Naive thymus-derived CD4-positive, alpha-beta T cell (primary cell): Measurements from ENCODE around the gene FER. TPM values are rescaled to one million over a fixed set of nuclear protein-coding genes. Genes with fewer than 3 reads are reported as not detected.
"Not testable (repeated sequence)": the region's sequence is repeated elsewhere in the genome, so short reads cannot be mapped to it uniquely, and the experiment has no call there.

Experiments used
- ATAC-seq: fragments of 150-1000 bp; cut with Tn5 transposase; 2 replicates; pipeline ENCODE4 v1.10.0; 2021; ENCODE audit warnings: mild to moderate bottlenecking, moderate library complexity
- CTCF ChIA-PET: fragments of 350-600 bp; sonication (Branson Sonifier 250); formaldehyde crosslinking; loops from one replicate; lab custom pipeline; 2021; ENCODE audit warnings: antibody characterized with exemption; lab: Charles Lee
- POLR2A ChIA-PET: fragments of 350-600 bp; sonication (Branson Sonifier 250); formaldehyde crosslinking; loops from one replicate; lab custom pipeline; 2021; ENCODE audit warnings: antibody characterized with exemption, inconsistent platforms; lab: Charles Lee
- DNase-seq, 9 donors: peaks; one replicate each; pipeline versions ENCODE4 v3.0.0 to v3.0.0-alpha.2; 2020 to 2022; ENCODE audit warnings: mixed read lengths in 1 of 9
- H3K27ac ChIP-seq: one replicate; pipeline ENCODE4 v1.7.0; 2013; ENCODE audit warnings: mild to moderate bottlenecking, low read depth, low read length, moderate library complexity
- H3K27me3 ChIP-seq, 2 donors: one replicate each; pipeline ENCODE4 v1.7.0; 2013; ENCODE audit warnings: low read length in 2 of 2, mild to moderate bottlenecking in 2 of 2, moderate library complexity in 2 of 2; ENCODE audit not compliant: control insufficient read depth in 2 of 2, insufficient read depth in 2 of 2
- H3K36me3 ChIP-seq, 3 experiments: 1 replicate in 2 of 3; 2 replicates in 1 of 3; pipeline ENCODE4 v1.7.0; 2013; ENCODE audit warnings: low read length in 3 of 3, mild to moderate bottlenecking in 3 of 3, moderate library complexity in 1 of 3; ENCODE audit not compliant: insufficient read depth in 3 of 3, control insufficient read depth in 2 of 3
- H3K4me1 ChIP-seq, 2 donors: one replicate each; pipeline ENCODE4 v1.7.0; 2013; ENCODE audit warnings: low read length in 2 of 2, mild to moderate bottlenecking in 2 of 2, moderate library complexity in 1 of 2; ENCODE audit not compliant: control insufficient read depth in 2 of 2, insufficient read depth in 2 of 2
- H3K4me3 ChIP-seq: 2 replicates; pipeline ENCODE4 v1.7.0; 2013; ENCODE audit warnings: mild to moderate bottlenecking, low read length
- H3K9me3 ChIP-seq, 3 experiments: 1 replicate in 2 of 3; 2 replicates in 1 of 3; pipeline ENCODE4 v1.7.0; 2013; ENCODE audit warnings: low read length in 3 of 3; ENCODE audit not compliant: control insufficient read depth in 2 of 3
- H3K27ac Mint-ChIP-seq, 9 donors: one replicate each; pipeline ENCODE4 v1.8.0; 2020 to 2022; ENCODE audit warnings: mixed read lengths in 9 of 9, mild to moderate bottlenecking in 8 of 9, moderate library complexity in 5 of 9, inconsistent platforms in 2 of 9
- H3K27me3 Mint-ChIP-seq, 5 donors: one replicate each; pipeline ENCODE4 v1.8.0; 2021 to 2022; ENCODE audit warnings: mixed read lengths in 5 of 5, mild to moderate bottlenecking in 1 of 5
- H3K36me3 Mint-ChIP-seq, 5 donors: one replicate each; pipeline ENCODE4 v1.8.0; 2020 to 2022; ENCODE audit warnings: mixed read lengths in 5 of 5, mild to moderate bottlenecking in 3 of 5, inconsistent platforms in 1 of 5
- H3K4me1 Mint-ChIP-seq, 7 donors: one replicate each; pipeline ENCODE4 v1.8.0; 2020 to 2022; ENCODE audit warnings: mixed read lengths in 7 of 7, mild to moderate bottlenecking in 3 of 7, inconsistent platforms in 1 of 7
- H3K4me3 Mint-ChIP-seq, 10 donors: one replicate each; pipeline ENCODE4 v1.8.0; 2020 to 2022; ENCODE audit warnings: mild to moderate bottlenecking in 10 of 10, mixed read lengths in 10 of 10, moderate library complexity in 6 of 10, inconsistent platforms in 2 of 10
- H3K9me3 Mint-ChIP-seq, 11 donors: one replicate each; pipeline ENCODE4 v1.8.0; 2020 to 2022; ENCODE audit warnings: mixed read lengths in 11 of 11, mild to moderate bottlenecking in 4 of 11, inconsistent platforms in 1 of 11, moderate library complexity in 1 of 11
- intact Hi-C, 2 donors: fragments of 100-400 bp; cut with micrococcal nuclease; formaldehyde crosslinking; loops; one replicate each; pipeline ENCODE4 v1.15.1; 2023
- polyA plus RNA-seq, 2 donors: library from polyadenylated mRNA; unstranded; fragments of 300-500 nt; fragmentation: Illumina TruSeq; gene quantifications; one replicate each; pipeline ENCODE4 v1.2.3, GENCODE V29; 2021
- total RNA-seq, 6 experiments: library from RNA in 5 of 6; stranded (reverse) in 5 of 6; gene quantifications; 1 replicate in 5 of 6; 2 replicates in 1 of 6; pipeline ENCODE4 v1.2.3 and lab custom pipeline; 2021 to 2026

FER gene
- total and polyA plus RNA-seq, 7 experiments from 2014 or later: 2.7 to 17.6 (median 13.8) TPM

- ATAC-seq (no peak), DNase-seq (no peak)
- Histone ChIP-seq H3K36me3 (peaks cover 0 to 3% (median 0%) of the 10 kb centered on the region in 3 experiments), H3K4me1 (no peaks in the 10 kb centered on the region), H3K9me3 (no peaks in the 10 kb centered on the region), H3K27me3 (peaks cover 0 to under 1% of the 10 kb centered on the region in 2 donors), H3K27ac (no peak overlapping the region), H3K4me3 (no peak overlapping the region)
- H3K9me3 Mint-ChIP-seq: peaks cover 0 to 5% (median 0%) of the 10 kb centered on the region in 11 donors
- no peak overlapping the region for H3K4me3 Mint-ChIP-seq
- ChIA-PET POLR2A (no interaction called here), CTCF (no interaction called here)
- no peak overlapping the region for H3K27ac Mint-ChIP-seq
- peaks cover 0 to 27% (median 12%) of the 10 kb centered on the region in 5 donors for H3K36me3 Mint-ChIP-seq
- no peaks in the 10 kb centered on the region for H3K27me3 Mint-ChIP-seq
- H3K4me1 Mint-ChIP-seq: peaks cover 0 to 7% (median 0%) of the 10 kb centered on the region in 7 donors
- intact Hi-C loops: no loop called here
These were observed 258.4 kb downstream of the FER start for GRCh38 chr5:109006129-109006528.

DNA sequence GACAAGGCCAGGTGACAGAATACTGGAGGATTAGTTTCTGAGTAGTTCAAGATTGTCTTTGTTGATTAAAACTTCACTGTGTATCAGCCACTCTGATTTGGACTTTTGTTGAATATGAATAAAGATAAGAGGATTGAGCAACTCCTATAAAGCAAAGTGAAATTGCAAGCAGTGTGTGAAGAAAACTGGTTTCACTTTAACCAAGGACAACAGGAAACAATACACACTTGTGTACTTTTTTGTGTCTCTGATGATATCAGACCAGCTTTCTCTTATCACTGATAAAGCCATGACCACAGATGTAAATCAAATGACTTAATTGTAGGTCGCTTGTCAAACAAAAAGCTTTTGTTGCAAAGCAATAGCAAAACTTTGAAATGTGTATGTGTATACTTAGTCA is 268.6 kb downstream of the FER start:
- peaks cover 0 to under 1% of the 10 kb centered on the region in 2 donors for H3K27me3 ChIP-seq
- no peak overlapping the region for H3K27ac ChIP-seq
- peaks cover 0 to 9% (median 7%) of the 10 kb centered on the region in 5 donors for H3K36me3 Mint-ChIP-seq
- no peaks in the 10 kb centered on the region for H3K27me3 Mint-ChIP-seq
- ATAC-seq: peak; percentile 37
- peaks cover 0 to 3% (median 0%) of the 10 kb centered on the region in 11 donors for H3K9me3 Mint-ChIP-seq
- no peak for DNase-seq
- no peaks in the 10 kb centered on the region for H3K36me3 ChIP-seq
- peaks cover 0 to 3% (median 0%) of the 10 kb centered on the region in 7 donors for H3K4me1 Mint-ChIP-seq
- H3K9me3 ChIP-seq: no peaks in the 10 kb centered on the region
- ChIA-PET POLR2A (no interaction called here), CTCF (no interaction called here)
- no peak overlapping the region for H3K4me3 ChIP-seq
- no peak overlapping the region for H3K4me3 Mint-ChIP-seq
- intact Hi-C loops: no loop called here
- H3K27ac Mint-ChIP-seq: no peak overlapping the region
- no peaks in the 10 kb centered on the region for H3K4me1 ChIP-seq

DNA sequence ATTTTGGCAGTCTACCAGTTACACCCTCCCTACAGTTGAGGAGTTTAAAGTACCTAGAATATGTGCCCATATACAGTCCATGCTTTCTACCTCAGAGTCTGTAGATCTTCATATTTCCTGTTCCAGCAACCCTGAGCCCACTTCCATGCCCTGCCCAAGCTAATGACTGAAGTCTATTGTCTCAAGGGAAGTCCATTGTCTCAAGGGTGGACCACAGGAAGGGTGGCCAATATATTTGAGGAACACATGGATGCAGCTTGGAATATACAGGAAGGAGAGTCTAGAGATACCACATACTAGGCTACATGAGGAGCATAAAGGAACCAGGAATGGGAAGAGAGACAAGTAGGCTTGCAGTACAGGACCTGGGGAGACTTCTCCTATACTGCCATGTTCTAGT is 274.4 kb downstream of the FER start:
- Histone ChIP-seq H3K27me3 (no peaks in the 10 kb centered on the region), H3K4me3 (no peak overlapping the region), H3K36me3 (no peaks in the 10 kb centered on the region), H3K27ac (no peak overlapping the region), H3K9me3 (no peaks in the 10 kb centered on the region), H3K4me1 (no peaks in the 10 kb centered on the region)
- ATAC-seq (no peak), DNase-seq (no peak)
- CTCF ChIA-PET: no interaction called here
- no peaks in the 10 kb centered on the region for H3K27me3 Mint-ChIP-seq
- peaks cover 0 to 21% (median 14%) of the 10 kb centered on the region in 5 donors for H3K36me3 Mint-ChIP-seq
- POLR2A ChIA-PET: no interaction called here
- no peaks in the 10 kb centered on the region for H3K4me1 Mint-ChIP-seq
- H3K27ac Mint-ChIP-seq: no peak overlapping the region
- peaks cover 0 to 10% (median 3%) of the 10 kb centered on the region in 11 donors for H3K9me3 Mint-ChIP-seq
- intact Hi-C loops: no loop called here
- no peak overlapping the region for H3K4me3 Mint-ChIP-seq

GRCh38 chr5:109025729-109026128 is 278.0 kb downstream of the FER start:
- intact Hi-C loops, H3K27ac ChIP-seq, H3K27me3 ChIP-seq, CTCF ChIA-PET, H3K4me1 Mint-ChIP-seq, H3K4me3 ChIP-seq, H3K9me3 Mint-ChIP-seq, H3K9me3 ChIP-seq, ATAC-seq, H3K27ac Mint-ChIP-seq, H3K4me1 ChIP-seq, H3K4me3 Mint-ChIP-seq, H3K36me3 ChIP-seq, H3K27me3 Mint-ChIP-seq, DNase-seq: not testable (repeated sequence)
- H3K36me3 Mint-ChIP-seq: peaks cover 0 to 21% (median 14%) of the 10 kb centered on the region in 5 donors
- POLR2A ChIA-PET: interaction anchor here (0.7 kb wide), 1 partner anchor 87 kb away, joined by 3 read pairs; no protein-coding TSS in a partner anchor

DNA sequence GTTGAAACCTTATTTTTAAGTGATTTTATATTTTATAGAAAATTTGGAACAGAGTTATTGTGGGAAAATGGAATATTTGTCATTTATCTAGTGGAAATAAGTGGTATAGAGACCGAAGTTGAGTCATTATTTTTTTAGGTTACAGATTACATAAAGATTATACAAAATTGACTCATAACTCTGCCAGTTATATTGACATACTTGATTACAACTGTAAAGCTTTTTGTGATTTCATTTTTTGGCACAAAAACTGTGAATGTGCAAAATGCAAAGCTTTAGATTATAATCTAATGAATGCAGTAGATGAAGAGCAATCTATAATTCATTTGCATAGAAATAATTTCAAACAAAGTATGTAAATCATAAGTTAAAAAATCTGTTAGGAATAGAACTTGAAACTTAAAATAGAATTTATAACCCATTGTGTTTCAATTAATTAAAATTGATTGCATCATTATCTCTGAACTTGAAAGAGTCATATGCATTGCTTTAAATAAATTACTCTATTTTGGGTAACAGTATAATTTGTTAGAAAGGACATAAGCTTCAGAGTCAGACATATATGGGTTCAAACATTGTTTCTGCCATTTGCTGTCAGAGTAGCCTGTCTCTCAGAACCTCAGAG is 280.4 kb downstream of the FER start:
- peaks cover 0 to 10% (median 2%) of the 10 kb centered on the region in 11 donors for H3K9me3 Mint-ChIP-seq
- CTCF ChIA-PET: no interaction called here
- intact Hi-C loops: no loop called here
- H3K4me3 ChIP-seq: no peak overlapping the region
- DNase-seq: no peak
- H3K4me3 Mint-ChIP-seq: no peak overlapping the region
- no peaks in the 10 kb centered on the region for H3K36me3 ChIP-seq
- POLR2A ChIA-PET: no interaction called here
- no peak overlapping the region for H3K27ac Mint-ChIP-seq
- no peaks in the 10 kb centered on the region for H3K4me1 ChIP-seq
- H3K27me3 Mint-ChIP-seq: no peaks in the 10 kb centered on the region
- H3K27ac ChIP-seq: no peak overlapping the region
- peaks cover 0 to 14% (median 11%) of the 10 kb centered on the region in 5 donors for H3K36me3 Mint-ChIP-seq
- H3K4me1 Mint-ChIP-seq: no peaks in the 10 kb centered on the region
- H3K27me3 ChIP-seq: no peaks in the 10 kb centered on the region
- H3K9me3 ChIP-seq: no peaks in the 10 kb centered on the region
- ATAC-seq: no peak

DNA sequence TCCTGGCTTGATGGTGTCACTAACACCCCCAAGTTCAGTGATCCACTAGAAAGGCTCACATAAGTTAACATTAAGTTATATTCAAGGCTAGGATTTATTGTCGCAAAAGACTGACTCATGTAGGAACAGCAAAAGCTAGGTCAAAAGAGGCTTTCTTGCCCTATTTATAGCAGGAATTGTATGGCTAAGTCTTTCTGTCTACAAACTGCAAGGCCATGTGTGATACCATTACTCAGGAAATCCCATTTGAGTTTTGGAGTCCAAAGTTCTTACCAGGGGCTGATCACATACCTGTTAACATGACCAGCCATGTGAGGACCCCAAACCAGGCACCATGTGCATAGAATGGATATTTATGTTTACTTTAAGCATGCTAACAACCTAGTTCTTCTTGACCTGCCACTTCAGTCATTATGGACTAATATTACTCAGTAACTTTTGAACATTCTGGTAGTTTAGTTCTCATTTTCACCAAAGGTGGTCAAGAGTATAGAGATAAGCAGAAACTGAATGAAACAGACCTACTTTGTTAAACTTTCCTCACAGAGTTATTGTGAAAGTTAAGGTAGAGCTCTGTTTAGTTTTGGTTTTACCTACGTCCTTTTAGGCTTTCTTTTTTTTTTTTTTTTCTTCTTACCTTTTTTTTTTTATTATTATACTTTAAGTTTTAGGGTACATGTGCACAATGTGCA is 281.1 kb downstream of the FER start:
- no peaks in the 10 kb centered on the region for H3K27me3 Mint-ChIP-seq
- Histone ChIP-seq H3K27ac (no peak overlapping the region), H3K4me1 (no peaks in the 10 kb centered on the region), H3K4me3 (no peak overlapping the region), H3K36me3 (no peaks in the 10 kb centered on the region), H3K27me3 (no peaks in the 10 kb centered on the region), H3K9me3 (no peaks in the 10 kb centered on the region)
- no peak overlapping the region for H3K4me3 Mint-ChIP-seq
- intact Hi-C loops: no loop called here
- ATAC-seq: no peak
- DNase-seq: no peak
- peaks cover 0 to 11% (median 8%) of the 10 kb centered on the region in 5 donors for H3K36me3 Mint-ChIP-seq
- CTCF ChIA-PET: no interaction called here
- no peaks in the 10 kb centered on the region for H3K4me1 Mint-ChIP-seq
- no peak overlapping the region for H3K27ac Mint-ChIP-seq
- POLR2A ChIA-PET: no interaction called here
- peaks cover 0 to 7% (median 0%) of the 10 kb centered on the region in 11 donors for H3K9me3 Mint-ChIP-seq
